ENCODE results near the gene PGR. TPM values are rescaled to one million over a fixed set of nuclear protein-coding genes. Genes with fewer than 3 reads are reported as not detected.

The PGR gene
- total and polyA plus RNA-seq, 2 of the 8 experiments (the other 6 are each of a cell fraction or from before 2014, with no cell fraction given) = 0.03 to 0.35 TPM

DNA sequence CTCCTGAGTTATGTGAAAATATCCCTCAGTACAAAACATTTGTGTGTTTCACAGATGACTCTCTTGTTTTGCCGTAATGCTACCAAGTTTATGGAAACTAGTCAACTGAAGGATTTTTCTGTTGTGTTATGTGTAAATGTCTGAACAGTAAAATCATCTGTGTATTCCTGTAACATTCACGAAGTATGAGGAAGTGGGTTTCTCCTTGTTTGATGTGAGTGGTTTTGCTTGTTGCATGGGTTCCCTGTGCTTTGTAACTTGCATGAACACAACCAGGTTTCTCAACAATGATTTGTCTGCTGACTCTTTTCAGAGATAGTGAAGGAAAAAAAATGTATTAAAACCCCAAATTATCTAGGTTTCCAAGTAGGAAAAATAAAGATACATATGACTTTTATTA is 138.1 kb downstream of the PGR start (continued):
- TF ChIP-seq, protein P1, sequence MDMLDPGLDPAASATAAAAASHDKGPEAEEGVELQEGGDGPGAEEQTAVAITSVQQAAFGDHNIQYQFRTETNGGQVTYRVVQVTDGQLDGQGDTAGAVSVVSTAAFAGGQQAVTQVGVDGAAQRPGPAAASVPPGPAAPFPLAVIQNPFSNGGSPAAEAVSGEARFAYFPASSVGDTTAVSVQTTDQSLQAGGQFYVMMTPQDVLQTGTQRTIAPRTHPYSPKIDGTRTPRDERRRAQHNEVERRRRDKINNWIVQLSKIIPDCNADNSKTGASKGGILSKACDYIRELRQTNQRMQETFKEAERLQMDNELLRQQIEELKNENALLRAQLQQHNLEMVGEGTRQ (IDR thresholded peaks at IDR 0.05; ENCODE audit: low read length) = no peak
- TF ChIP-seq POU5F1 (IDR thresholded peaks at IDR 0.05; ENCODE audit: low read depth, low read length) = no peak
- no peak for TF ChIP-seq RFX5 (IDR thresholded peaks at IDR 0.05; ENCODE audit: borderline replicate concordance, low read depth, low read length)
- TF ChIP-seq, protein P2, sequence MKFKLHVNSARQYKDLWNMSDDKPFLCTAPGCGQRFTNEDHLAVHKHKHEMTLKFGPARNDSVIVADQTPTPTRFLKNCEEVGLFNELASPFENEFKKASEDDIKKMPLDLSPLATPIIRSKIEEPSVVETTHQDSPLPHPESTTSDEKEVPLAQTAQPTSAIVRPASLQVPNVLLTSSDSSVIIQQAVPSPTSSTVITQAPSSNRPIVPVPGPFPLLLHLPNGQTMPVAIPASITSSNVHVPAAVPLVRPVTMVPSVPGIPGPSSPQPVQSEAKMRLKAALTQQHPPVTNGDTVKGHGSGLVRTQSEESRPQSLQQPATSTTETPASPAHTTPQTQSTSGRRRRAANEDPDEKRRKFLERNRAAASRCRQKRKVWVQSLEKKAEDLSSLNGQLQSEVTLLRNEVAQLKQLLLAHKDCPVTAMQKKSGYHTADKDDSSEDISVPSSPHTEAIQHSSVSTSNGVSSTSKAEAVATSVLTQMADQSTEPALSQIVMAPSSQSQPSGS (IDR thresholded peaks at IDR 0.05; ENCODE audit: low read length) = no peak
- TF ChIP-seq KDM1A (IDR thresholded peaks at IDR 0.05; ENCODE audit: borderline replicate concordance, low read length) = no peak
